HepG2 (cell line): ENCODE measurements around the gene SECTM1. TPM values are rescaled to one million over a fixed set of nuclear protein-coding genes. Genes with fewer than 3 reads are reported as not detected.

Source experiments
- ATM ChIP-seq: fragments of 450-650 bp; IDR thresholded peaks from 2 replicates; pipeline ENCODE4 v1.7.1; 2017; ENCODE audit warnings: mild to moderate bottlenecking, borderline replicate concordance
- CENPX ChIP-seq: sonication (generic); formaldehyde crosslinking; IDR thresholded peaks from 2 replicates; pipeline ENCODE4 v1.9.0; 2021; ENCODE audit warnings: mild to moderate bottlenecking, missing genetic modification reagents, moderate library complexity
- ETV5 ChIP-seq: IDR thresholded peaks from 2 replicates; pipeline ENCODE4 v1.6.1; 2018; ENCODE audit warnings: missing biosample characterization, missing genetic modification reagents, inconsistent platforms, borderline replicate concordance
- HOXA5 ChIP-seq: sonication (generic); formaldehyde crosslinking; IDR thresholded peaks from 2 replicates; pipeline ENCODE4 v1.4.0; 2020; ENCODE audit warnings: missing genetic modification reagents
- HOXA7 ChIP-seq: sonication (generic); formaldehyde crosslinking; IDR thresholded peaks from 2 replicates; pipeline ENCODE4 v1.8.1; 2022; ENCODE audit warnings: mild to moderate bottlenecking, missing genetic modification reagents, moderate library complexity
- ISL2 ChIP-seq: sonication (generic); formaldehyde crosslinking; IDR thresholded peaks from 2 replicates; pipeline ENCODE4 v1.5.0; 2020; ENCODE audit warnings: missing genetic modification reagents
- MBNL3 ChIP-seq: fragments of 250-450 bp; sonication (Bioruptor Pico); conservative IDR thresholded peaks from 2 replicates; pipeline ENCODE4 v1.8.0; 2022; ENCODE audit warnings: mild to moderate bottlenecking, inconsistent platforms
- MEIS2 ChIP-seq: sonication (generic); formaldehyde crosslinking; IDR thresholded peaks from 2 replicates; pipeline ENCODE4 v1.9.0; 2021; ENCODE audit warnings: mild to moderate bottlenecking, missing genetic modification reagents
- MNT ChIP-seq: fragments of 450-650 bp; IDR thresholded peaks from 2 replicates; pipeline ENCODE4 v1.6.1; 2016
- MYC ChIP-seq: sonication (generic); formaldehyde crosslinking; IDR thresholded peaks from 2 replicates; pipeline ENCODE4 v1.9.0; 2021; ENCODE audit warnings: missing genetic modification reagents, borderline replicate concordance
- NAIF1 ChIP-seq: sonication (generic); formaldehyde crosslinking; IDR thresholded peaks from 2 replicates; pipeline ENCODE4 v1.5.0; 2020; ENCODE audit warnings: mild to moderate bottlenecking, missing genetic modification reagents, borderline replicate concordance
- NCOA1 ChIP-seq: sonication (generic); formaldehyde crosslinking; IDR thresholded peaks from 2 replicates; pipeline ENCODE4 v1.9.0; 2021; ENCODE audit warnings: missing genetic modification reagents
- PHB2 ChIP-seq: fragments of 450-650 bp; IDR thresholded peaks from 2 replicates; pipeline ENCODE4 v1.6.1; 2018; ENCODE audit not compliant: partially characterized antibody
- PLRG1 ChIP-seq: fragments of 450-650 bp; conservative IDR thresholded peaks from 2 replicates; pipeline ENCODE4 v1.6.1; 2016
- POGZ ChIP-seq: sonication (generic); formaldehyde crosslinking; IDR thresholded peaks from 2 replicates; pipeline ENCODE4 v1.4.0; 2020; ENCODE audit warnings: mild to moderate bottlenecking, missing genetic modification reagents
- PPARG ChIP-seq: conservative IDR thresholded peaks from 2 replicates; pipeline ENCODE4 v1.6.1; 2016; ENCODE audit warnings: missing biosample characterization, missing genetic modification reagents
- SKI ChIP-seq: fragments of 450-650 bp; IDR thresholded peaks from one replicate; pipeline ENCODE4 v1.6.1; 2018; ENCODE audit warnings: mild to moderate bottlenecking; ENCODE audit not compliant: partially characterized antibody
- SMAD1 ChIP-seq: sonication (generic); formaldehyde crosslinking; IDR thresholded peaks from 2 replicates; pipeline ENCODE4 v1.4.0; 2020; ENCODE audit warnings: missing genetic modification reagents, low read depth, mild to moderate bottlenecking, borderline replicate concordance
- TEAD2 ChIP-seq: sonication (generic); formaldehyde crosslinking; IDR thresholded peaks from 2 replicates; pipeline ENCODE4 v1.9.0; 2021; ENCODE audit warnings: missing genetic modification reagents
- TGIF2 ChIP-seq: IDR thresholded peaks from 2 replicates; pipeline ENCODE4 v1.6.1; 2016; ENCODE audit warnings: control low read depth, missing compliant biosample characterization
- ZNF33B ChIP-seq: sonication (generic); formaldehyde crosslinking; IDR thresholded peaks from 2 replicates; pipeline ENCODE4 v1.5.1; 2020; ENCODE audit warnings: mild to moderate bottlenecking, missing genetic modification reagents
- ZNF350 ChIP-seq: sonication (generic); formaldehyde crosslinking; IDR thresholded peaks from 2 replicates; pipeline ENCODE4 v1.4.0; 2020; ENCODE audit warnings: mild to moderate bottlenecking, low read depth, missing genetic modification reagents, borderline replicate concordance
- ZNF660 ChIP-seq: sonication (generic); formaldehyde crosslinking; IDR thresholded peaks from 2 replicates; pipeline ENCODE4 v1.5.1; 2020; ENCODE audit warnings: mild to moderate bottlenecking, low read depth, missing genetic modification reagents, borderline replicate concordance
- polyA plus RNA-seq, 8 experiments: library from polyadenylated mRNA; depleted of rRNA in 3 of 8; stranded (reverse) in 7 of 8; unstranded in 1 of 8; fragments of >200 nt; fragmentation: Illumina TruSeq in 4 of 8; extraction: Trizol in 4 of 8; gene quantifications; 2 replicates each; pipeline versions ENCODE4 v1.2.1 to v1.2.3, GENCODE V29; 2011 to 2016; ENCODE audit warnings: low read depth in 4 of 8, missing spikeins in 1 of 8, mixed read lengths in 1 of 8; ENCODE audit not compliant: insufficient read depth in 1 of 8
- total RNA-seq, 5 experiments: library from RNA; depleted of rRNA; stranded (reverse); fragments of >200 nt; fragmentation: Illumina TruSeq; extraction: Trizol; gene quantifications; 2 replicates each; pipeline ENCODE4 v1.2.3, GENCODE V29; 2016; ENCODE audit warnings: low read depth in 1 of 5
- TF ChIP-seq, protein P1 (sequence below): sonication (generic); formaldehyde crosslinking; IDR thresholded peaks from one replicate; pipeline ENCODE4 v1.5.1; 2020; ENCODE audit warnings: mild to moderate bottlenecking, missing genetic modification reagents; ENCODE audit errors: not compliant biosample characterization

SECTM1 gene
- total and polyA plus RNA-seq, 2 of the 13 experiments (the other 11 are each of a cell fraction or from before 2014, with no cell fraction given), result 3.5 to 5.3 TPM

GRCh38 chr17:82375359-82376041 lies 41.9 kb upstream of the SECTM1 start (continued):
- TF ChIP-seq, protein P1, sequence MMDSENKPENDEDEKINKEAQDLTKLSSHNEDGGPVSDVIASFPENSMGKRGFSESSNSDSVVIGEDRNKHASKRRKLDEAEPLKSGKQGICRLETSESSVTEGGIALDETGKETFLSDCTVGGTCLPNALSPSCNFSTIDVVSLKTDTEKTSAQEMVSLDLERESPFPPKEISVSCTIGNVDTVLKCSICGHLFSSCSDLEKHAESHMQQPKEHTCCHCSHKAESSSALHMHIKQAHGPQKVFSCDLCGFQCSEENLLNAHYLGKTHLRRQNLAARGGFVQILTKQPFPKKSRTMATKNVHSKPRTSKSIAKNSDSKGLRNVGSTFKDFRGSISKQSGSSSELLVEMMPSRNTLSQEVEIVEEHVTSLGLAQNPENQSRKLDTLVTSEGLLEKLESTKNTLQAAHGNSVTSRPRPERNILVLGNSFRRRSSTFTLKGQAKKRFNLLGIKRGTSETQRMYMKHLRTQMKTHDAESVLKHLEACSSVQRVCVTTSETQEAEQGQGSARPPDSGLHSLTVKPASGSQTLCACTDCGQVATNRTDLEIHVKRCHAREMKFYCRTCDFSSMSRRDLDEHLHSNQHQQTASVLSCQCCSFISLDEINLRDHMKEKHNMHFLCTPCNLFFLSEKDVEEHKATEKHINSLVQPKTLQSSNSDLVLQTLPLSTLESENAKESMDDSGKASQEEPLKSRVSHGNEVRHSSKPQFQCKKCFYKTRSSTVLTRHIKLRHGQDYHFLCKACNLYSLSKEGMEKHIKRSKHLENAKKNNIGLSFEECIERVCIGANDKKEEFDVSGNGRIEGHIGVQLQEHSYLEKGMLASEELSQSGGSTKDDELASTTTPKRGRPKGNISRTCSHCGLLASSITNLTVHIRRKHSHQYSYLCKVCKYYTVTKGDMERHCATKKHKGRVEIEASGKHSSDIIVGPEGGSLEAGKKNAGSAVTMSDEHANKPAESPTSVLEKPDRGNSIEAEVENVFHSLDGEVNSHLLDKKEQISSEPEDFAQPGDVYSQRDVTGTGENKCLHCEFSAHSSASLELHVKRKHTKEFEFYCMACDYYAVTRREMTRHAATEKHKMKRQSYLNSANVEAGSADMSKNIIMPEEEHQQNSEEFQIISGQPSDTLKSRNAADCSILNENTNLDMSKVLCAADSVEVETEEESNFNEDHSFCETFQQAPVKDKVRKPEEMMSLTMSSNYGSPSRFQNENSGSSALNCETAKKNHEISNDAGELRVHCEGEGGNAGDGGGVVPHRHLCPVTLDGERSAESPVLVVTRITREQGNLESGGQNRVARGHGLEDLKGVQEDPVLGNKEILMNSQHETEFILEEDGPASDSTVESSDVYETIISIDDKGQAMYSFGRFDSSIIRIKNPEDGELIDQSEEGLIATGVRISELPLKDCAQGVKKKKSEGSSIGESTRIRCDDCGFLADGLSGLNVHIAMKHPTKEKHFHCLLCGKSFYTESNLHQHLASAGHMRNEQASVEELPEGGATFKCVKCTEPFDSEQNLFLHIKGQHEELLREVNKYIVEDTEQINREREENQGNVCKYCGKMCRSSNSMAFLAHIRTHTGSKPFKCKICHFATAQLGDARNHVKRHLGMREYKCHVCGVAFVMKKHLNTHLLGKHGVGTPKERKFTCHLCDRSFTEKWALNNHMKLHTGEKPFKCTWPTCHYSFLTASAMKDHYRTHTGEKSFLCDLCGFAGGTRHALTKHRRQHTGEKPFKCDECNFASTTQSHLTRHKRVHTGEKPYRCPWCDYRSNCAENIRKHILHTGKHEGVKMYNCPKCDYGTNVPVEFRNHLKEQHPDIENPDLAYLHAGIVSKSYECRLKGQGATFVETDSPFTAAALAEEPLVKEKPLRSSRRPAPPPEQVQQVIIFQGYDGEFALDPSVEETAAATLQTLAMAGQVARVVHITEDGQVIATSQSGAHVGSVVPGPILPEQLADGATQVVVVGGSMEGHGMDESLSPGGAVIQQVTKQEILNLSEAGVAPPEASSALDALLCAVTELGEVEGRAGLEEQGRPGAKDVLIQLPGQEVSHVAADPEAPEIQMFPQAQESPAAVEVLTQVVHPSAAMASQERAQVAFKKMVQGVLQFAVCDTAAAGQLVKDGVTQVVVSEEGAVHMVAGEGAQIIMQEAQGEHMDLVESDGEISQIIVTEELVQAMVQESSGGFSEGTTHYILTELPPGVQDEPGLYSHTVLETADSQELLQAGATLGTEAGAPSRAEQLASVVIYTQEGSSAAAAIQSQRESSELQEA (CRISPR knock-in tag), result no peak
- TF ChIP-seq ISL2 (CRISPR knock-in tag), result no peak
- no peak for TF ChIP-seq PPARG (CRISPR knock-in tag)
- no peak for TF ChIP-seq HOXA7 (CRISPR knock-in tag)
- no peak for TF ChIP-seq HOXA5
- no peak for TF ChIP-seq TEAD2 (CRISPR knock-in tag)
- TF ChIP-seq ETV5, result no peak; the same call in 1 of the 2 replicates
- TF ChIP-seq NCOA1 (CRISPR knock-in tag), result no peak
- TF ChIP-seq ZNF33B (CRISPR knock-in tag), result no peak
- TF ChIP-seq MEIS2 (CRISPR knock-in tag), result no peak
- TF ChIP-seq ATM, result no peak
- TF ChIP-seq ZNF350 (CRISPR knock-in tag), result no peak
- no peak for TF ChIP-seq POGZ (CRISPR knock-in tag)
- no peak for TF ChIP-seq PLRG1
- TF ChIP-seq SKI, result no peak
- TF ChIP-seq MNT, result no peak
- no peak for TF ChIP-seq NAIF1
- no peak for TF ChIP-seq SMAD1
- no peak for TF ChIP-seq CENPX (CRISPR knock-in tag)
- no peak for TF ChIP-seq PHB2
- no peak for TF ChIP-seq MBNL3 (CRISPR knock-in tag)
- no peak for TF ChIP-seq MYC (CRISPR knock-in tag)
- TF ChIP-seq TGIF2 (CRISPR knock-in tag), result no peak
- no peak for TF ChIP-seq ZNF660
